EH (cell line): Measurements from ENCODE around the gene CTNNBL1.
A peak's percentile ranks its signal among the peaks of the same experiment; 100 is the strongest.

Source experiments
- DNase-seq: peaks from one replicate; pipeline ENCODE4 v3.0.0-alpha.2; 2015; ENCODE audit warnings: low read depth

Gene CTNNBL1

DNA sequence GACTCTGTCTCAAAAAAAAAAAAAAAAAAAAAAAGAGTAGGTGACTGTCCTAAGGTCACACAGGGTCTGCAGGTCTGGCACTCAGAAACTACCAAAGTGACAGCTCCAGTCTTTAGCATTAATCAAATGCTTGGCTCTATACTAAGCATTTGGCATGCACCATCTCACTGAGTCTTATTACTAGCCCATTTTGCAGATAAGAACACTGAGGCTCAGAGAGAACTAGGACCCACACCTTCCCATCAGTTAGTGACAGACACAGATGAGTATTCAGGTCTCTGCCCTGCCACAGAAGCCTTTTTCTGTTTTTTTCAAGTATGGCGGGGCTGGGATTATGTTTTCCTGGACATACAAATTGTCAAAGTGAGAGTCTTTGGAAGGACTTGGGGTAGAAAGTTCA, 186.0 kb downstream of the CTNNBL1 start:
- DNase-seq, result no peak

DNA sequence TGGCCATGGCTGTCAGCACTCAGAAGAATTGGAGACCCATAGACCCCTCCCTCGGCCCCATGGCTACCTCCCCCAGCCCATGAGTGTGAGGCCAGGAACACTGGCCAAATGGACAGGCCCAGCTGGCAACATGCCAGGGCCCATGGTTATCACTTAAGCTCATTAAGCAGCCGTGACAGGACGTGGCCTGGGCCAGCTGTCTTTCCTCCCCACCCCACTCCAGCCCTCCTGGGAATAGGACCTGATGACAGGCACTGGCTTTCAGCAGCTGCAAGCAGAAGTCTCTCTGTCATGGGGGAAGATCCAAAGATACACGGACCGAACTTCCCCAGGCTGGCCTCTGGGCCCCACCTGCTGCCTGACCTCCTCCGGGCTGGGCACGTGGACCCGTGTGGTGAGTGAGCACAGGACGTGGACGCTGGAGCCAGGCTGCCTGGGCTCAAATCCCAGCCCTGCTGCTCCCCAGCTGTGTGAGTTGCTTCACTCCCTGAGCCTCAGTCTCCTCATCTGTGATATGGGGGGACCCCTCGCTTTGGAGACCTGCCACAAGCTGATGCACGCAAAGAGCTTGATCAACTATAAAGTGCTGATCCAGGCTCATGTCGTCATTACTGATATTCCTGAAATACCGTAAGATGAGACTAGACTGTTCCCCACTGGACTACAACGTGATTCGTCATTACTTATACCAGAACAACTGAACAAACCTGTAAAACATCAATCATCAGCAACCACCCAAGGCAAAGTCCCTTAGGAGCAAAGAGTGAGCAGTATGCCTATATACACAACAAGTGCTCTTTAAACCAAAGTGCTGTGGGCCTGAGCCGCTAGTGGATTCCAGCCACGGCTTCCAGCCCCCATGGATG, 187.1 kb downstream of the CTNNBL1 start:
- no peak for DNase-seq

DNA sequence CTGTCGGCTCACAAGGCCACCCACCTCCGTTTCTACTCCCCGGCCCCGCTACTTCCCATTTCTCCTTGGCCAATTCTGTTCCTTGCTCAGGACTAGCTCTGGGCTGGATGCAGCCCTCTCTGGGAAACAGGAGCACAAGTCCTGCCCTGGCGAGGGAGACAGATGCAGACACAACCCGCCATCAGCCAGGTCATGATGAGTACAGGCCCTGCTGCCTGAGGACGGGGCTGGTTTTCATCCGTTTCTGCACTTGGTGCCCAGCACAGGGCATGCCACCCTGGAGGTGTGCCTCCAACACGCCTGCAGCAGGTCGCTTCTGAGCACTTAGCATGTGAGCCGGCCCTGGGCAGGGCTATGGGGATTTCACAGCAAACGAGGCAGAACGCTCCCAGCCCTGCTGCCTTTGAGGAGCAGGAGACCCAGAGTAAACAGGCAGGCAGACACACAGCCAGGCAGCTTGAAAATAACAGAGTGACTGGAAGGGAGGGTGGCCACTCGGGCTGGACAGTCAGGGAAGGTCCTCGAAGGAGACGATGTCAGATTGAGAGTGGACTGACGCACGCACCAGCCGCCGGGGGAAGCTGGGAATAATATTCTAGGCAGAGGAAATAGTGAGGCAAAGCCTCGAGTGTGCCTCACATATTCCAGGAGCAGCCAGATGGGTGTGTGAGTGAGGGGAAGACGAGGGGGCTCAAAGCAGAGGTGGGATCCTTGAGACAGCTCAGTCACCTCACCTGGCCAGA, 187.9 kb downstream of the CTNNBL1 start:
- DNase-seq, result no peak

DNA sequence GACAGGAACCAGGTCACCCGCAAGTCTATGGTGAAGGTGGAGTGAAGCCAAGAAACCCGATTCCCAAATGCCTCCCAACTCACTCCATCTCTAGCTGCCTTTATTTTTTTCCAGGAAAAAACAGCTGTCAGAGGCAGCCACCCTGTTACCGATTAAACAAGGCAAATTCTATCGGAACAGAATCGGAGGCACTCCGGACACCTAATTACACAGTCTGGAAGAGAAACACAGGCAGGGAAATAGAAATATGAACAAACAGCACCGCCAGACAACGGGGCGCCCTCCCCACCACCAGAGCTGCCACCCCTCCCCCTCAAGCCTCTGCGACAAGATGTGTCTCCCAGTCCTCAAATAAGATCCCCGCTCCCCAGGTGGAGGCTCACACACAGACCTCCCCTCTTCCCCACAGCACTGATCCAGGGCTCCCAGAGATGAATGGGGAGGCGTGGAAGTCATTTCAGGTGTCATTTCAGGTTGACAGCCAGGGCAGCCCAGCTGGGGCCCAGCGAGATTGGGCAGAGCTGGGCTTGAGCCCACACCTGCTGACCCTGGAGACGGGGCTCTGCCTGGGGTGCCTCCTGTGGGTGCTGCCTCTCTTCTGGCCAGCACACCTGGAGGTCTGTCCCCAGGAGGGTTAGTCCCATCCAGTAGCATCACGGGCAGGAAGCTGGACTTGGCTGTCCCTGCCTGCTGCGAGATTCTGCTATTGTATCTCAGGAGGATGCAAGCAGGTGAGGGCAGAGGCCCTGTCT, 189.3 kb downstream of the CTNNBL1 start:
- no peak for DNase-seq

DNA sequence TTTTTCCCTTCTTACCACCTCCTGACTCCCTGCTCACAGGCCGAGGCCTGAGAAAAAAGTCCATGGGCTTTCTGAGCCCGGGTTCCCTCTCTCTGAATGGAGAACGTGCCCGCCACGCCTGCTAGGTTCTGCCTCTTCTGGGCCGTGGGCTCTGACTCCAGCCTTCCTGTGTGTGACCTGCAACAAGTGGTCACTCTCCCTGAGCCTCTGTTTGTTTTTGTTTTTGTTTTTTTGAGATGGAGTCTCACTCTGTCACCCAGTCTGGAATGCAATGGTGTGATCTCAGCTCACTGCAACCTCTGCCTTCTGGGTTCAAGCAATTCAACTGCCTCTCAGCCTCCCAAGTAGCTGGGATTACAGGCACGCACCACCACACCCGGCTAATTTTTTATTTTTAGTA, 191.2 kb downstream of the CTNNBL1 start:
- no peak for DNase-seq

DNA sequence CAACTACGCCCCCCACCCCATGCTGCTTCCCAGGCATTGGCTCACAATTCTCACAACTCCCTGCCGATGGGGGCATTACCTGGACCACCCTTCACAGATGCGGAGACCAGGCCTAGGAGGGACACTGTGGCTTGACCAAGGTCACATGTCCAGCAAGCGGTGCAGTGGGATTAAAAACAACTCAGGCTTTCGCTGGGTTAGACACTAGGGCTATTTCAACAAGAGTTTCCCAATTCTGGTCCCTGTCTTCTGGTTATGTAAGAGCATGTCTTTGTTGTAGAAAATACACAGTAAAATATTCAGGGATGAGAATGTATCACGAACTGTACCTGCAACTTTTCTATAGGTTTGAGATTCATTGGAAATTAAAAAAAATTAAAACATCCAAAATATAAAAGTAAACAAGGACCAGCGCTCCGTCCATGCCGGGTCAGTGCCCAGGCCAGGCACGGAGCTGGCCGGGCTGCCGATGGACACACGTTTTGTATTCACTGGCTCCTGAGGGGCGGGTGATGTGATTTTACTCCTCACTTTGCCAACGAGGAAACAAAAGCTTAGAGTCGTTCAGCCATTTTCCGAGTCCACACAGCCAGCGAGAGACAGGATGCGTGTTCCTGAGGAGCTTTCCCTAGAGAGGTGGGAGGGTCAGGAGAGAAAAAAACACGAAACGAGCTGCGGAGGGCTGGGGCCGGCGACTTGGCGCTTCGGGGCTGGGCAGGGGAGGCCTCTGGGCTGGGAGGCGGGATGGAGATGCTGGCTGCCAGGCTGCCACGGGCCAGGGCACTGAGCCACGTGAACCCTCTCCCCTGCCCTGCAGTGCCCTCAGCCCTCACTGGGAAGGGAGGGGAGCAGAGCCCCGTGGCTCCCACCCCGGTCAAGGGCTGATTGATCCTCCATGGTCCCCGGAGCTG, 192.0 kb downstream of the CTNNBL1 start:
- no peak for DNase-seq

DNA sequence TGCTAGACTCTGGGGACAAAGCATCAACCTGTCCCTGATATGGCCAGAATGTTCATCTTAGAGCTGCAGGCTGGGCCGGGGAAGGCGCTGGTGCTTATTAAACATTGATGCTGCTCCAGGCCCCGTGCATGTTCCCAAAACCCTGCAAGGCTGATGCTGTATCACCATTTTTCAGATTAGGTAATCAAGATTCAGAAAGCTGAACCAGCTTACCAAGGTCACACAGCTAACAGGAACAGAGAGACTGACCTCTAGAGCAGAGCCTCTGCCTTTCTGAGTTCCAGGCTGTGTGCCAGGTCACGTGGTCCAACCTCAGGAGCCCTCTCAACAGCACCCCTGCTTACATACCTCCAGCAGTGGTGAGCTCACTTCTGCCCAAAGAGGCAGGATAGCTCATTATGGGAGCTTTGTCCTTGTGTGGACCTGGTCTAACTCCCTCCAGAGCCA, 193.0 kb downstream of the CTNNBL1 start:
- peak; percentile 48 for DNase-seq

DNA sequence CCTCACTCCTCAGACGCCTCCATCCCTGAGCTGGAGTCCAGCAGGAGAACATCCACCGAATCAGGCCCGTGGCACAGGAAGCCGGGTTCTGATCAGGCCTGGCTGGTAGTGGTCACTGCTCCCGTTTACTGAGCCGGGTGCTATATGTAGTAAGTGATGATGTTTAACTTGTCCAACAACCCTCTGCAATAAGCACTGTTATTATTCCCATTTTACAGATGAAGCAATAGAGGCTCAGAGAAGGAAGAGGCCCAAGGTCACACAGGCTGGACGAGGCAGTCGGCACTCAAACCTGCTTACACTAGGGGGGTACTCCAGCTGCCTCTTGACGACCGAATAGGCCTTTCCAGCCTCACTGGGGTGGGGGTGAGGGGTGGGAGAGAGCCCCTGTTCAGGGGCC, 194.8 kb downstream of the CTNNBL1 start:
- DNase-seq, result no peak

DNA sequence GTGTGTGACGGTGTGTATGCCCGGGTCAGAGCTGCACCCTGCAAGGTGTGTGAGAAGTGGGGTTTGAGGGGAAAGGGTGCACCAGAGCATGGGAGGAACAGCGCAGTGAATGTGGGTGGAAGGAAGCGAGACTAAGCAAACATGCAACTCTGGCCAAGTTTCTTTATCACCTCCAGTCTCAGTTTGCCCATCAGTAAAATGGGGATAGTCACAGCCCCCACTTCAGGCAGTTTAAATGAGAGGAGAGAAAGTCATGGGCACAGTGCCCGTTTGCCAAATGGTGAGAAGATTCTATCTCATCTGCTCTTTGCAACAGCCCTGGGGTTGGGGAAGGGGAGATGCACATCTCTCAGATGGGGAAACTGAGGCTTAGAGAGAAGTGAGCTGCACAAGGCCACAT, 196.3 kb downstream of the CTNNBL1 start:
- DNase-seq, result no peak

DNA sequence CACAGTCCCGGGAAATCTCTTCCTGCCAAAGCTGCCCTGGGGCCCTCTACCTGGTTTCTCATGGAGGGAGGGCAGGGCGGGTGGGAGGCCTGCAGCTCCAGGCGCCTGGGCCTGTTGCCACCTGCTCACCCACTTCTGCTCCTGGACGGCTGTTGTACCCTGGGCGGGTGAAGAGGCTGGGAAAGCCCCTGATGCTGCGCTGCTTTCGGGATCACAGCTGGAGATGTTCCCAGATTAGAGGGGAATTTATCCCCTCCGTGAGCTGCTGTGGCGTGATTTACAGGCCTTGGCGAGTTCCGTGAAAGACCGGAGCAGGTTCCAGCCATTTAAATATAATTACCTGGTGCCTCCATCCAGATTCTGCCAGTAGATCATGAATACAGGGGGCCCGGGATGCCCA, 196.8 kb downstream of the CTNNBL1 start:
- DNase-seq, result no peak

DNA sequence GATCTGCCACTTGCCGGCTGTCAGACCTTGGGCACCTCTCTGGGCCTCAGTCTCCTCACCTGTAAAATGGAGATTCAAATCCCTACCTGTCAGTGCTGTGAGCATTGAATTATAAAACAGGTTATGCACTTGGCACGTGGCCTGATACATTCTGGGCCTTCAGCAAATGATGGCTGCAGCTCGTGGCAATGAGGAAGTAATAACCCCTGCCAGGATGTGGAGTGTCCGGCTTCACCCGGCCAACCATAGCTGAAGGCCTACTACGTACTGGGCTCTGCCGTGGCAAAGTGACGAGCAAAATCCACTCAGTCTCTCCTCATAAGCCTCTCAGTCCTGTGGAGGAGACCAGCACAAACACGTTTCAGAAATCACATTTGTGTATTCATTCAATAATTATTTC, 198.2 kb downstream of the CTNNBL1 start:
- DNase-seq, result no peak

DNA sequence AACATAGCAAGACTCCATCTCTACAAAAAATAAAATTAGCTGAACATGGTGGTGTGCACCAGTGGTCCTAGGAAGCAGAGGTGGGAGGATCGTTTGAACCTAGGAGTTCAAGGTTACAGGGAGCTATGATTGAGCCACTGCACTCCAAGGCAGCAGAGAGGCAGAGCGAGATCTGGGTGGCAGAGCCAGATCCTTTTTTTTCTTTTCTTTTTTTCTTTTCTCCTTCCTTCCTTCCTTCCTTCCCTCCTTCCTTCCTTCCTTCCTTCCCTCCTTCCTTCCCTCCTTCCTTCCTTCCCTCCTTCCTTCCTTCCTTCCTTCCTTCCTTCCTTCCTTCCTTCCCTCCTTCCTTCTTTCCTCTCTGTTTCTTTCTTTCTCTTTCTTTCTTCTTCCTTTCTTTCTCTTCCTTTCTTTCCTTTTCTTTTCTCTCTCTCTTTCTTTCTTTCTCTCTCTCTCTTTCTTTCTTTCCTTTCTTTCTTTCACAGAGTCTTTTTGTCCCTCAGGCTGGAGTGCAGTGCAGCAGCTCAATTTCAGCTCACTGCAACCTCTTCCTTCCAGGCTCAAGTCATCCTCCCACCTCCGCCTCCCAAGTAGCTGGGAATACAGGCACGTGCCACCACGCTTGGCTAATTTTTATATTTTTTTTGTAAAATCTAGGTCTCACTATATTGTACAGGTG, 199.9 kb downstream of the CTNNBL1 start:
- DNase-seq, result no peak

DNA sequence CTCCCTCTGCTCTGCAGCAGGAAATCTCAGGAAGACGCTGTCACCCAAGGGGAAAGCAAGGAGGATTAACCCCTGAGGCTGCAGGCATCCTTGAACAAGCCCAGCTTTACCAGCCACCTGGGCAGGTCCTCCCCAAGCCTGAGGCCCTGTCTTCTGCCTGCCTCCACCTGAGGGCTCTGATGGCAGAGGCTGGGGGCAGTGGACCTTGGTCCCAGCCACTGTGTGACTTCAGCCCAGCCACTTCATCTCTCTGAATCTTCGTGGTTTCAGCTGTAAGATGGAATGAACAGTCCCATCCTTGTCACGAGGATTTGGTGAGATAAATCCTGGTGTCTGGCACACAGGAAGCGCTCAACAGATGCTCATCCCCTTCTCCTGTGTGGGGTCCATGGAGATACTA, 200.6 kb downstream of the CTNNBL1 start:
- DNase-seq, result no peak

DNA sequence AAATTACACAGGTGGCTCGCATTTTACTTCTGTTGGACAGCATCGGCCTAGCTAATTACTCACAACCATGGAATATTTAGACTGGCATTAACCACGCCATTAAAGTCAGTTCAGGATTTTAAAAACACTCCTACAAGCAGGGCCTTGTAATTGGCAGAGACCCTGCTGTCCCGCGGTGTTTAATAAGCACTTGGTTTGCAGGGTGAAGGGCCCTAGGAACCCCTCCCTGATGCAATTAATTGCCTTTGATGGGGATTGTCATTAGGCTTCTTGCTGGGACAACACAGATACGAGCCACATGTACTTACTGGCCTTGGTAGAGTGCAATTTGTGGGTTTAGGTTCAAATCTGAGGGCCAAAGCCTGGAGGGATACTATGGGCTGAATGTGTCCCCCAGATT, 201.3 kb downstream of the CTNNBL1 start:
- no peak for DNase-seq

DNA sequence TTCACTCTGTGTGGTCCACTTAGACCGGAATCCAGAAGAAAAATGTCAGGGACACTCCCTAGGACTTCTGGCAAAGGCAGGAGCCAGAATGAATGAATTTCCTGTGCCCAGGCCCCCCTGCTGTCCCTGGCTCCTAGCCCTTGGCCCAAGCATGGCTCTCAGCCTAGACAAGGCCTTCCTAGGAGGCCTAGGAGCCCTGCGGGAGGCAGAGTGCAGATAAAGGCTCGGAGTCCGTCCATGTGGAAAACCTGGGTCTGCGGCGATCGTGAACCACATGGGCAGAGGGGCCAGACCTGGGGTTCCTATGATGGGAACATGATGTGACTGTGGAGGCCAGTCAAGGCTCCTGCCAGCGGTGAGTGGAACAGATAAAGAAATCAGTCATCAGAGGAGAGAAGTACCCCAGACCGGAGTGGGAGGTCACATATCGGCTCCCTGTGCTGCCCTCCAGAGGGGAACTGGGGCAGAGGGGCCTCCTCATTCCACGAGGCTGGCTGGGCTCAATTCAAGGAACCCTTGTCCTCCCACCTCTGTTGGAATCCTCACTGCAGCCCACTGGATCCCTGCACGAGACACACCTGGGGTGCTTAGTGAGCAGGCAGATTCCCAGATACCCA, 203.2 kb downstream of the CTNNBL1 start:
- peak; percentile 35 for DNase-seq

DNA sequence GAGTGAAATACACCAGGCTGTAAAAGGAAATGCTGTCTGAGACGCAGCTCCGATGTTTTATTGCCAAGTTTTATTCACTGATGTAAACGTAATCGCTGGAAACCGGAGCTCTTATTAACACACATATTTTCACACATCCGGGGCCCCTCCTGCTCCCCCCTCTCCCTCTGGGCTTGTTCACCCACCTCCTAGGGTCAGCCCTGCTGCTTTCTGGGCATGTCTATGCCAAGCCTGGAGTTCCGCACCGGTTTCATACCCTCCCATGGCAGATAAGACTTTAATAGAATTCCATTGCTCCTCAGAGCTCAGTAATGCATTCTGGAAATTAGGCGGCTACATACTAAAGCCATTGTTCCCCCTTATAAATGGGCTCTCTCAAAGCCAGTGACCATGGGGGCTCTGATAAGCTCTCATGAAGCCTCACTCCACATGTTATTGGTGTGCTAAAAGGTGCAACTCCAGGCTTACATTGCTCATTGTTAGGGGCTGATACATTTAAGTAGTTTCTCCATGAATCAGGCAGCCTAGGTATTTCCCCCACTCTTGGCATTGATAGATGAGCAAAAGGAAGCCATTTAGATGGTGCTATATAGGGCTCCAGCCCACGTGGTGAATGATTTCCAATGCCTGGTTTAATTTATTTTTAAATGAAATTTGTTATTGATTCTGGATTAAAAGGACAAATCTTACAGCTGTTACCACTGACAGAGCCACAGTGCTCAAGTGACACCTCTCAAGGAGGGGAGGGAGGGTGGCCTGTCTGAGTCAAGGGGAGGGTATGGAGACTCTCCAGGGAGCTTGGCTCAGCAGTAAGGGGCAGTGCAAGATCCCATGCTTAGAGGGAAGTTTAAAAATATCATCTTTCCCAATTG, 204.6 kb downstream of the CTNNBL1 start:
- peak; percentile 21 for DNase-seq

DNA sequence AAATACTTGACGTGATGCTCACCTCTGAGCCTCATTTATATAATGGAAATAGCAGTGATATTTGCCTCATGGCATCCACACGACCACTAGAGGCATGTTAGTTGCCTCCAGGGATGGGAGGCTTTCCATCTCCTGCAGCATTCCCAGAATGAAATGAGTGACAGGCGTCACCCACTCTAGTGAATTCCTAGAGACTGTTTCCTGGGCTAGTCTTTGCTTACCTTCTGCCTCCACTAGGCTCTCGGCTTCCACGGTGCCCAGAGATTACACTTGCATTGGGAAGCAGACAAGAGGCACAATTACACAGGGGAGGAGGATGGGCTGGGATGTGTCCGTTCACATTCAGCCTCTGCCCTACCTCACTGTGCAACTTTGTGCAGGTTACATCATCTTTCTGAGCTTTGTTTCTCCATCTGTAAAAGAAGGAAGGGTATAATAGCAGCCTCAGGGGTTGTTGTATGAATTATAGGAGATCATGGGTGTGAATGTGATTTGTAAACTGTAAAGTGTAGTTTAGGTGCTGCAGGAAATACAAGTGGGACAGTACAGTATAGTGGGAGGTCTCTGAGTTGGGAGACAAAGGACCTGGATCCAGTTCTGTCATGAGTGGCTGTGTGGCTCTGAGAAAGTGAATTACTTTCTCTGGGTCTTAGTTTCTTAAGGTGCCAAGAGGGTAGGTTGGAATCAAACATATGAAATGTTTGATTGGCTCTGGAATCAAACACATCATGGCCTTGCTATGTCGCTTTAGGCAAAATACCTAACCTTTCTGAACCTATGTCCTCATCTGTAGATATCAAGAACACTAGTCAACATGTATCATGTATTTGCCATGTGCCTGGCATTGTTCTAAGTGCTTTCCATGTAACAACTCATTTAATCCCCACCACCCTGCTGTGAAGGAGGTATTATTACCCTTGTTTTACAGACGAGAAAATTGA, 205.5 kb downstream of the CTNNBL1 start:
- DNase-seq, result no peak

DNA sequence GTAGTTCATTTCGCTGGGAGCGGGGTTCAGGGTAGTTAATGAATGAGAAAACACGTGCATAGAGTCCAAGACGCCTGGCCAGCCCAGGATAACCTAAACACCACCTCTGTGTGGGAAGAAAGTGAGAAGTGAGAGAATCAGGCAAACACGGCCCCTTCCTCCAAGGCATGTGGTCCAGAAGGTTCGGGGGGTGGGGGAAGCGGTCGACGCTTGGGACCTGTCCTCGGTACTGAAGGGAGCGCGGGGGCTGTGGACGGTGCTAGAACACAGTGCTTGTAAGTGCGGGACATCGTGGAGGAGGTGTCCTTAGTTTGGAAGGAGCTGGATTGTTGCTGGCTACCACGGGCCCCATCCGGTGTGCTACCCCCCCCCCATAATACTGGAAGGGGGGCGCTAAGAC, 207.4 kb downstream of the CTNNBL1 start:
- no peak for DNase-seq
